SK-N-SH (cell line): ENCODE measurements around the gene TUBD1. TPM values are rescaled to one million over a fixed set of nuclear protein-coding genes. Genes with fewer than 3 reads are reported as not detected.

Experiments used
- CTCF ChIA-PET: fragments of 300-600, 350-600 bp; formaldehyde crosslinking; extraction: SDS; loops from one replicate; lab custom pipeline; 2021; lab: Yijun Ruan, JAX
- POLR2A ChIA-PET: fragments of 350-600 bp; sonication (Branson Sonifier 250); formaldehyde crosslinking; extraction: SDS; loops from one replicate; lab custom pipeline; 2020; ENCODE audit warnings: antibody characterized with exemption, inconsistent platforms; lab: Yijun Ruan, JAX
- DNase-seq: peaks from one replicate; pipeline ENCODE4 v3.0.0; 2012
- H2AFZ ChIP-seq: fragments of 200-600 bp; sonication (generic); 2 replicates; pipeline ENCODE4 v1.8.1; 2016; ENCODE audit warnings: antibody characterized with exemption, mild to moderate bottlenecking, low read depth
- H3F3A ChIP-seq: fragments of 200-600 bp; sonication (generic); replicated peaks from 2 replicates; pipeline ENCODE3; 2016; ENCODE audit warnings: antibody characterized with exemption, mild to moderate bottlenecking; ENCODE audit not compliant: insufficient read depth
- H3K27ac ChIP-seq, 2 experiments: fragments of 200-500 bp in 1 of 2; fragments of 200-600 bp in 1 of 2; sonication (Bioruptor generic) in 1 of 2; sonication (generic), shearing (Covaris generic) in 1 of 2; 2 replicates each; pipeline versions ENCODE4 v1.5.1 to v1.6.1; 2014 to 2016; ENCODE audit warnings: low read depth in 2 of 2, inconsistent platforms in 1 of 2, low read length in 1 of 2, mild to moderate bottlenecking in 1 of 2, mixed read lengths in 1 of 2
- H3K27me3 ChIP-seq: fragments of 200-600 bp; sonication (generic), shearing (Covaris generic); 2 replicates; pipeline ENCODE4 v1.6.1; 2016; ENCODE audit warnings: mixed run types; ENCODE audit not compliant: insufficient read depth
- H3K36me3 ChIP-seq, 2 experiments: fragments of 200-500 bp in 1 of 2; fragments of 200-600 bp in 1 of 2; sonication (Bioruptor generic) in 1 of 2; sonication (generic) in 1 of 2; replicated peaks in 1 of 2; 2 replicates each; pipeline versions ENCODE3 to v1.5.1; 2014 to 2016; ENCODE audit warnings: low read length in 1 of 2, mild to moderate bottlenecking in 1 of 2; ENCODE audit not compliant: insufficient read depth in 2 of 2, control insufficient read depth in 1 of 2
- H3K4me1 ChIP-seq, 2 experiments: fragments of 200-500 bp in 1 of 2; fragments of 200-600 bp in 1 of 2; sonication (Bioruptor generic) in 1 of 2; sonication (generic), shearing (Covaris generic) in 1 of 2; 2 replicates each; pipeline versions ENCODE4 v1.5.1 to v1.6.1; 2014 to 2016; ENCODE audit warnings: low read depth in 1 of 2, low read length in 1 of 2, mixed run types in 1 of 2; ENCODE audit not compliant: insufficient read depth in 2 of 2, control insufficient read depth in 1 of 2
- H3K4me2 ChIP-seq: fragments of 200-600 bp; sonication (generic), shearing (Covaris generic); 2 replicates; pipeline ENCODE4 v1.6.1; 2017; ENCODE audit warnings: mixed run types
- H3K4me3 ChIP-seq, 2 experiments: fragments of 200-500 bp in 1 of 2; fragments of 200-600 bp in 1 of 2; sonication (Bioruptor generic) in 1 of 2; sonication (generic), shearing (Covaris generic) in 1 of 2; 2 replicates each; pipeline versions ENCODE4 v1.5.1 to v1.8.1; 2014 to 2016; ENCODE audit warnings: low read depth in 2 of 2, inconsistent platforms in 1 of 2, low read length in 1 of 2, mild to moderate bottlenecking in 1 of 2, mixed read lengths in 1 of 2, moderate library complexity in 1 of 2
- H3K79me2 ChIP-seq: fragments of 200-600 bp; sonication (generic); 2 replicates; pipeline ENCODE4 v1.8.1; 2017; ENCODE audit warnings: mild to moderate bottlenecking; ENCODE audit not compliant: insufficient read depth
- H3K9ac ChIP-seq: fragments of 200-600 bp; sonication (generic); 2 replicates; pipeline ENCODE4 v1.6.1; 2017; ENCODE audit warnings: mixed run types
- H3K9me2 ChIP-seq: fragments of 200-600 bp; sonication (generic); 2 replicates; pipeline ENCODE4 v1.6.1; 2017; ENCODE audit warnings: mixed run types
- H3K9me3 ChIP-seq: fragments of 200-600 bp; sonication (generic); 2 replicates; pipeline ENCODE4 v1.6.1; 2017; ENCODE audit warnings: mixed run types, mild to moderate bottlenecking, moderate library complexity
- H4K20me1 ChIP-seq: fragments of 200-600 bp; sonication (generic); 2 replicates; pipeline ENCODE4 v1.6.1; 2017; ENCODE audit warnings: mild to moderate bottlenecking, mixed run types; ENCODE audit not compliant: insufficient read depth
- CHD2 ChIP-seq: fragments of 150-350 bp; IDR thresholded peaks from 2 replicates; pipeline ENCODE4 v1.6.1; 2018; ENCODE audit warnings: low read length; ENCODE audit not compliant: partially characterized antibody
- CTCF ChIP-seq: fragments of 200-600 bp; sonication (generic); IDR thresholded peaks from 2 replicates; pipeline ENCODE4 v1.6.1; 2017; ENCODE audit warnings: antibody characterized with exemption, mild to moderate bottlenecking, moderate library complexity
- ELF1 ChIP-seq: IDR thresholded peaks from 2 replicates; pipeline ENCODE4 v1.4.0; 2012
- EP300 ChIP-seq, 2 experiments: IDR thresholded peaks; 2 replicates each; pipeline versions ENCODE4 v1.4.0 to v1.6.1; 2012; ENCODE audit warnings: borderline replicate concordance in 1 of 2, low read depth in 1 of 2, low read length in 1 of 2
- EZH2phosphoT487 ChIP-seq: fragments of 200-600 bp; sonication (generic); IDR thresholded peaks from 2 replicates; pipeline ENCODE4 v1.6.1; 2017; ENCODE audit warnings: low read depth, mixed run types, mild to moderate bottlenecking, antibody characterized with exemption, moderate library complexity, borderline replicate concordance
- FOSL2 ChIP-seq: IDR thresholded peaks from 2 replicates; pipeline ENCODE4 v1.4.0; 2012; ENCODE audit warnings: low read depth, mild to moderate bottlenecking, moderate library complexity, borderline replicate concordance
- FOXJ3 ChIP-seq: sonication (generic); formaldehyde crosslinking; IDR thresholded peaks from 2 replicates; pipeline ENCODE4 v1.5.1; 2020; ENCODE audit warnings: mild to moderate bottlenecking, missing genetic modification reagents
- GATA2 ChIP-seq: sonication (generic); formaldehyde crosslinking; IDR thresholded peaks from 2 replicates; pipeline ENCODE4 v1.5.0; 2020; ENCODE audit warnings: mild to moderate bottlenecking, missing genetic modification reagents
- JUND ChIP-seq: IDR thresholded peaks from 2 replicates; pipeline ENCODE4 v1.4.0; 2012
- MEF2A ChIP-seq: IDR thresholded peaks from 2 replicates; pipeline ENCODE4 v1.4.0; 2012; ENCODE audit warnings: low read depth, borderline replicate concordance
- MXI1 ChIP-seq: IDR thresholded peaks from 2 replicates; pipeline ENCODE4 v1.6.1; 2012; ENCODE audit warnings: mild to moderate bottlenecking, low read depth, low read length, improper control_type of control experiment
- NFIC ChIP-seq: IDR thresholded peaks from 2 replicates; pipeline ENCODE4 v1.4.0; 2012; ENCODE audit warnings: borderline replicate concordance
- NRF1 ChIP-seq: IDR thresholded peaks from 2 replicates; pipeline ENCODE4 v1.6.1; 2012; ENCODE audit warnings: low read depth, mild to moderate bottlenecking, low read length
- PBX3 ChIP-seq: IDR thresholded peaks from 2 replicates; pipeline ENCODE4; 2012
- POLR2AphosphoS5 ChIP-seq: IDR thresholded peaks from 2 replicates; pipeline ENCODE4 v1.6.1; 2012; ENCODE audit warnings: low read depth, low read length
- RAD21 ChIP-seq: IDR thresholded peaks from 2 replicates; pipeline ENCODE4 v1.6.1; 2012; ENCODE audit warnings: mild to moderate bottlenecking, low read length
- RFX5 ChIP-seq: IDR thresholded peaks from 2 replicates; pipeline ENCODE4 v1.6.1; 2012; ENCODE audit warnings: mild to moderate bottlenecking, improper control_type of control experiment, low read length
- RXRA ChIP-seq: IDR thresholded peaks from 2 replicates; pipeline ENCODE4 v1.4.0; 2012; ENCODE audit warnings: low read depth, mild to moderate bottlenecking, borderline replicate concordance
- SIN3A ChIP-seq: IDR thresholded peaks from 2 replicates; pipeline ENCODE4 v1.6.1; 2012; ENCODE audit warnings: low read depth, mild to moderate bottlenecking, low read length, moderate library complexity, borderline replicate concordance
- SMC3 ChIP-seq: IDR thresholded peaks from 2 replicates; pipeline ENCODE4 v1.6.1; 2012; ENCODE audit warnings: low read depth, low read length, improper control_type of control experiment
- TCF12 ChIP-seq: IDR thresholded peaks from 2 replicates; pipeline ENCODE4 v1.4.0; 2012
- TEAD4 ChIP-seq: IDR thresholded peaks from 2 replicates; pipeline ENCODE4 v1.4.0; 2012; ENCODE audit warnings: mild to moderate bottlenecking, borderline replicate concordance; ENCODE audit not compliant: insufficient read depth
- WGBS: methylation state at CpG from one replicate; pipeline ENCODE4 v1.1.6; 2017; ENCODE audit warnings: low lambda C conversion rate; 5-methylcytosine and 5-hydroxymethylcytosine counted together
- polyA plus RNA-seq, 3 experiments: library from polyadenylated mRNA; depleted of rRNA; stranded (reverse); fragments of >200 nt; gene quantifications; 2 replicates each; pipeline ENCODE4 v1.2.3, GENCODE V29; 2012
- TF ChIP-seq, protein P1 (sequence below): IDR thresholded peaks from 2 replicates; pipeline ENCODE4 v1.4.0; 2012; ENCODE audit warnings: low read depth, borderline replicate concordance

The TUBD1 gene
- polyA plus RNA-seq, 1 of the 3 experiments (the other 2 are of a cell fraction) = 3.2 TPM

GRCh38 chr17:59863616-59864015, 29.1 kb downstream of the TUBD1 start:
- Histone ChIP-seq H3K79me2 (no peaks in the 10 kb centered on the region), H3K36me3 (peaks cover 0 to 8% of the 10 kb centered on the region in 2 experiments)

GRCh38 chr17:59859444-59860025, 33.2 kb downstream of the TUBD1 start:
- peaks cover 0 to 8% of the 10 kb centered on the region in 2 experiments for H3K36me3 ChIP-seq
- POLR2A ChIA-PET = no interaction called here
- DNase-seq = no peak

More at GRCh38 chr17:59863616-59864015, 29.1 kb downstream of the TUBD1 start:
- Histone ChIP-seq H4K20me1 (no peaks in the 10 kb centered on the region), H3K4me2 (no peak overlapping the region), H3F3A (peaks cover 9% of the 10 kb centered on the region), H3K9me2 (no peaks in the 10 kb centered on the region), H3K4me3 (no peak overlapping the region), H3K9ac (no peak overlapping the region), H3K27ac (no peak overlapping the region), H3K9me3 (no peaks in the 10 kb centered on the region), H3K4me1 (peaks cover 0 to 3% of the 10 kb centered on the region in 2 experiments; a peak in 2 of 4 replicates), H3K27me3 (no peaks in the 10 kb centered on the region), H2AFZ (no peak overlapping the region)
- no peak for DNase-seq
- POLR2A ChIA-PET = no interaction called here
- WGBS = 93% methylated on average over 3 of the region's 3 CpGs
- CTCF ChIA-PET = interaction anchor here (1.1 to 2.3 kb wide), 2 partner anchors 43 to 110 kb away, joined by 3 to 8 read pairs; no protein-coding TSS in a partner anchor
- TF ChIP-seq NFIC (no peak), EP300 (IDR thresholded peaks at IDR 0.05; ENCODE audit: borderline replicate concordance in 1 of 2, low read depth in 1 of 2, low read length in 1 of 2) (no peak), SMC3 (no peak), TEAD4 (no peak), SIN3A (no peak), FOSL2 (no peak)

More at GRCh38 chr17:59859444-59860025, 33.2 kb downstream of the TUBD1 start:
- no peak overlapping the region for H2AFZ ChIP-seq
- no peaks in the 10 kb centered on the region for H4K20me1 ChIP-seq
- CTCF ChIA-PET = interaction anchor here (0.6 to 2.5 kb wide), 46 partner anchors 10 to 549 kb away, joined by 3 to 16 read pairs (median 5); partner anchors contain the start of gene VMP1
- 91% methylated on average over 2 of the region's 2 CpGs for WGBS
- peaks cover 0 to 12% of the 10 kb centered on the region in 2 experiments; a peak in 2 of 4 replicates for H3K4me1 ChIP-seq
- no peaks in the 10 kb centered on the region for H3K9me2 ChIP-seq
- H3K9me3 ChIP-seq = no peaks in the 10 kb centered on the region
- H3K27ac ChIP-seq = peak overlapping the region; percentile 3 to 70; a peak in 2 of 4 replicates
- H3K27me3 ChIP-seq = no peaks in the 10 kb centered on the region
- H3F3A ChIP-seq = peaks cover 13% of the 10 kb centered on the region
- TF ChIP-seq MXI1 (no peak), RXRA (no peak), EP300 (IDR thresholded peaks at IDR 0.05; ENCODE audit: borderline replicate concordance in 1 of 2, low read depth in 1 of 2, low read length in 1 of 2) (no peak), JUND (no peak), GATA2 (CRISPR knock-in tag) (no peak), CTCF (peak; percentile 92), TCF12 (no peak), EZH2phosphoT487 (no peak), PBX3 (no peak), SMC3 (peak; percentile 76), MEF2A (no peak), NRF1 (no peak), RFX5 (no peak), POLR2AphosphoS5 (no peak), FOXJ3 (CRISPR knock-in tag) (no peak), ELF1 (no peak), RAD21 (peak; percentile 92), CHD2 (no peak)
- TF ChIP-seq, protein P1, sequence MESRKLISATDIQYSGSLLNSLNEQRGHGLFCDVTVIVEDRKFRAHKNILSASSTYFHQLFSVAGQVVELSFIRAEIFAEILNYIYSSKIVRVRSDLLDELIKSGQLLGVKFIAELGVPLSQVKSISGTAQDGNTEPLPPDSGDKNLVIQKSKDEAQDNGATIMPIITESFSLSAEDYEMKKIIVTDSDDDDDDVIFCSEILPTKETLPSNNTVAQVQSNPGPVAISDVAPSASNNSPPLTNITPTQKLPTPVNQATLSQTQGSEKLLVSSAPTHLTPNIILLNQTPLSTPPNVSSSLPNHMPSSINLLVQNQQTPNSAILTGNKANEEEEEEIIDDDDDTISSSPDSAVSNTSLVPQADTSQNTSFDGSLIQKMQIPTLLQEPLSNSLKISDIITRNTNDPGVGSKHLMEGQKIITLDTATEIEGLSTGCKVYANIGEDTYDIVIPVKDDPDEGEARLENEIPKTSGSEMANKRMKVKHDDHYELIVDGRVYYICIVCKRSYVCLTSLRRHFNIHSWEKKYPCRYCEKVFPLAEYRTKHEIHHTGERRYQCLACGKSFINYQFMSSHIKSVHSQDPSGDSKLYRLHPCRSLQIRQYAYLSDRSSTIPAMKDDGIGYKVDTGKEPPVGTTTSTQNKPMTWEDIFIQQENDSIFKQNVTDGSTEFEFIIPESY = no peak
- H3K9ac ChIP-seq = no peak overlapping the region
- H3K79me2 ChIP-seq = no peaks in the 10 kb centered on the region
- H3K4me2 ChIP-seq = no peak overlapping the region
- no peak overlapping the region for H3K4me3 ChIP-seq
